LNCaP clone FGC (cell line): Measurements from ENCODE around the gene LRRC40.

ENCODE experiments used
- DNase-seq: peaks from one replicate; pipeline ENCODE4 v3.0.0-alpha.2; 2011; ENCODE audit warnings: low read depth
- H3K4me3 ChIP-seq: 2 replicates; pipeline ENCODE4 v1.5.1; 2011; ENCODE audit warnings: mild to moderate bottlenecking, low read depth, low read length, control low read depth
- TF ChIP-seq, protein P1 (sequence below): IDR thresholded peaks from 2 replicates; pipeline ENCODE4 v1.5.1; 2012; ENCODE audit warnings: mild to moderate bottlenecking; ENCODE audit not compliant: control insufficient read depth, insufficient read depth; ENCODE audit errors: extremely low read depth

LRRC40 gene

DNA sequence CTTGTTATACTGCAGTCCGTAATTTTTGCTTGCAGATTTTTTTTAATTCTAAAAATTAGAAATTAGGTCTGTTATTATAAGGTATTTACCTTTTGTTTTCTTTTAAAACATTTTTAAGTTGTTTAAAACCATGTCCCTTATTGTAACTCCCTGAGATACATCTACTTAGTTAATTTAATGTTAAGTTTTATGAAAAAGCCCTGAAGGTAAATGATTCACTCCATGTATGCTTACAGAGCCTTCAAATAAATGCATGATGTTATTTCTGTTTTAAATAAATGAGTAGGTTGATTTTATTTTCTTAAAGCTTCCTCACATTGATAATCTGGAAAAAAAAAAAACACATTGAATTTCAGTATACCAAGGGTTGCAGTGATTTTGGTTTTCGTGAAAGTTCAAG, 23.3 kb upstream of the LRRC40 start:
- TF ChIP-seq, protein P1, sequence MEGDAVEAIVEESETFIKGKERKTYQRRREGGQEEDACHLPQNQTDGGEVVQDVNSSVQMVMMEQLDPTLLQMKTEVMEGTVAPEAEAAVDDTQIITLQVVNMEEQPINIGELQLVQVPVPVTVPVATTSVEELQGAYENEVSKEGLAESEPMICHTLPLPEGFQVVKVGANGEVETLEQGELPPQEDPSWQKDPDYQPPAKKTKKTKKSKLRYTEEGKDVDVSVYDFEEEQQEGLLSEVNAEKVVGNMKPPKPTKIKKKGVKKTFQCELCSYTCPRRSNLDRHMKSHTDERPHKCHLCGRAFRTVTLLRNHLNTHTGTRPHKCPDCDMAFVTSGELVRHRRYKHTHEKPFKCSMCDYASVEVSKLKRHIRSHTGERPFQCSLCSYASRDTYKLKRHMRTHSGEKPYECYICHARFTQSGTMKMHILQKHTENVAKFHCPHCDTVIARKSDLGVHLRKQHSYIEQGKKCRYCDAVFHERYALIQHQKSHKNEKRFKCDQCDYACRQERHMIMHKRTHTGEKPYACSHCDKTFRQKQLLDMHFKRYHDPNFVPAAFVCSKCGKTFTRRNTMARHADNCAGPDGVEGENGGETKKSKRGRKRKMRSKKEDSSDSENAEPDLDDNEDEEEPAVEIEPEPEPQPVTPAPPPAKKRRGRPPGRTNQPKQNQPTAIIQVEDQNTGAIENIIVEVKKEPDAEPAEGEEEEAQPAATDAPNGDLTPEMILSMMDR, result no peak
- no peak for DNase-seq
- H3K4me3 ChIP-seq, result no peak overlapping the region

DNA sequence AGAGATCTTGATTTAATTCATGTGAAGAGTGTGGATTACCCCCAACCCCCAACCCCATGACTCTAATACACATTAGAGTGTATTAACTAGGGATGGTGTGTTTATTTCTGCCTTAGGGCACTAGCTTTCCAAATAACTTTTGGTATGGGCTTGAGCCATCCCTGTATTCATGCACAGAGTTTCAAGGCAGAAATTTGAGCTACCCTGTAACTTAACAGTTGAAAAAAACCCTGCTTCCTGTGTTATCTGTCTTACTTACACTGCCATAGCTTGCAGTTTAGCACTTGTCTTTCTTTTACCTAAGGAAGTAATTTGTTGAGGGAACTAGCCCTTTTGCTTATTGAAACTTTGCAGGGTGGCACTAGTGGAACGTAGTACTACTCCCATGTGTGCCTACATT, 22.1 kb upstream of the LRRC40 start:
- TF ChIP-seq, protein P1, result no peak
- DNase-seq, result no peak
- H3K4me3 ChIP-seq, result no peak overlapping the region

DNA sequence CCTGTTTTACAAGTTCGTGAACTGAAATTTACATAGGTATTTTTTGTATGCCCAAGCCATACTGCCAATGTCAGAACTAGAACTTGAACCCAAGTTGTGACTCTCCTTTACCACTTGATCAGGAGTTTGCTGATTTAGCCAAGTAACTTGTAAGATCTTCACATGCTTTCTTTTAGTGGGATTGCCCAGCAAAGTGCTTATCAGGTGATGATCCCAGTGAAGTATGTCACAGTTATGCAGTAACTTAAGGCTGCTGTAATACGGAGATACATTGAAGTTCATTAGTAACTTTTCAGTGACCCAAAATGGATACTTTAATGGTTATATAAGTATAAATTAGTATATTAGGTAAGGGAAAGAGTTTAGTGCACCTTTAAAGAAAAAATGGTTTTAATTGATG, 19.6 kb upstream of the LRRC40 start:
- TF ChIP-seq, protein P1, result no peak
- H3K4me3 ChIP-seq, result no peak overlapping the region
- DNase-seq, result no peak

DNA sequence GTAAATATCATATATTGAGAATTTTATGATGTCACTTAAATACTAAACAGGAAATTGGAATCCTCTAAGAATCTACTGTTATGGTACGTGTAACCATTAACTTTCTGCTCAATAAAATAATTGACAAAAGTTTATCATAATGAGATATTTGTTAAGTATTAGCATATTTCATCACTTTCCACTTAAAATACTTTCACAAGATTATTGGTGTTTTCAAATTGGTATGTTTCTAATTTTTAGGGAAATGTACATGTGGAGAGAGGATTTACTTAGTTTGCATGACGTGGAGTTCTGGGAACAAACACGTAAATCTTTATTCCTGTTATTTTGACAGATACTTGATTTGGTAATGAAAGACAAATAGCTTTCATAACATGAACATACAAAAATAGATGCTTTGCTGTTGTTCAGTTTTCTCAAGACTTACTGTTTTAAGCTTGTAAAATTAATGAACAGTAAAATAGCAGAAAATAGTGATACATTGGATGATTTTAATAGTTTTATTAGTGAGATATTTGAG, 17.4 kb upstream of the LRRC40 start:
- TF ChIP-seq, protein P1, result no peak
- peak overlapping the region; percentile 84 for H3K4me3 ChIP-seq
- DNase-seq, result no peak

DNA sequence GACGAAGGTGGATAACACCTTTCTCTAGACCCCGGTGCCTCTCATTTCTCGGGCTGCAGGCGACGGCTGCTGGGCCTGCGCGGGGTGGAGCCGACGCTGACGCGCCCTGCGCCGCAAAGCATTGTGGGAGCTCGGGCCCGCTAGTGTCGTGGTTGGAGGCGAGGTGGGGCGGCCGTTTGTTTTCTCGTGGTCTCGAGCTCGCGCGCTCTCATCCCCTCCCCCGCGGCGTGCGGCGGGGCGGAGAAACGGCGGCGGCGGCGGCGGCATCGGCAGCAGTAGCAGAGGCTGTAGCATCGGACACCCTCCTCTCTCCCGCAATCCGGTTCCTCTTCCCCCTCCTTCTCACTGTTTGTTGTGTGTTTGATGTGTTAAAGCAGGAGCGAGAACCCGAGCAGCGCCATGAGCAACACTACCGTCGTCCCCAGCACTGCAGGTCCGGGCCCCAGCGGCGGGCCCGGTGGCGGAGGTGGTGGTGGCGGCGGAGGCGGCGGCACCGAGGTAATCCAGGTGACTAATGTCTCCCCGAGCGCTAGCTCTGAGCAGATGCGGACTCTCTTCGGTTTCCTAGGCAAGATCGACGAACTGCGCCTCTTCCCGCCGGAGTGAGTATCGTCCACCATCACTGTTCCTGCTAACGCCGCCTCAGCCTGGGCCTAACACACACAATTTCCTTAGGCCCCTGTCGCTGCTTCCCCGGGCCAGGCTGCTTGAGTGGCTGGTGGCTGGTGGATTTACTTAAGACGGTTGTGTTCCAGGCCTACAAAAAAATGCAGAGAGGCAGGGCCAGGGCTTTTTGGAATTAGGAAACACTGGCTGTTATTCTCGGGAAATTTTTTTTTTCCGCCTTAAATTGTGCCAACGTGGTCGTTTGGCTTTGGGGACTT, 16.1 kb upstream of the LRRC40 start, which contains the start of gene SRSF11:
Gene SRSF11, plus strand, starts transcription at position 143 of the 884 bp plus-strand sequence. Its CDS starts 257 bp downstream, at position 400.
- H3K4me3 ChIP-seq, result peak within 1 kb of the TSS; percentile 84
- DNase-seq, result peak; percentile 72
- TF ChIP-seq, protein P1, result no peak

DNA sequence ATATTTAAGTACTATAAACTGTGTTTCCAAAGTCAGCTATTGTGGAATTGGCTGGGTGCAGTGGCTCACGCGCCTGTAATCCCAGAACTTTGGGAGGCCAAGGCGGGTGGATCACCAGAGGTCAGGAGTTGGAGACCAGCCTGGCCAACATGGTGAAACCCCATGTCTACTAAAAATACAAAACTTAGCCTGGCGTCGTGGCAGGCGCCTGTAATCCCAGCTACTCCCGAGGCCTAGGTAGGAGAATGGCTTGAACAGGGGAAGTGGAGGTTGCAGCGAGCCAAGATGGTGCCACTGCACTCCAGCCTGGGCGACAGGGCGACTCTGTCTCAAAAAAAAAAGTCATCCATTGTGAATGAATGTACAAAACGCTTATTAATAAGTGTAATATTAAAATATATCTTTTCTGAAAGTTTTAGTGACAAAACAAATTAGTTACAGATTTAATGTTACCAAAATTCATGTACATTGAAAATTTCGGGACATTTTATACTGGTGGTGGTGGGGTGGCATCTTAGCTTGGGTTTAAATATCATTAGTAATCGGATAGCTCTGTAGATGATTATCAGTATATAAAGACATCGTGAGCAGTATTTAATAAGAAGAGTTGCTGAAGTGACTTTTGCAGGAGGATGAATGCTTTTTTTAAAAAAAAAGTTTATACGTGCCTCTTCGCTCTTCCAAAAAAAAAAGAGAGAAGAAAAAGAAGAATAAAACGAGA, 15.3 kb upstream of the LRRC40 start:
- DNase-seq, result no peak
- peak overlapping the region; percentile 84 for H3K4me3 ChIP-seq
- TF ChIP-seq, protein P1, result no peak
